Smooth muscle cell of the brain vasculature (primary cell): ENCODE measurements around the gene ANKRD42.

Experiments
- DNase-seq: peaks from one replicate; pipeline ENCODE4 v3.0.0-alpha.2; 2012; ENCODE audit warnings: low read depth, low spot score

The ANKRD42 gene

GRCh38 chr11:83193315-83194280 lies at the start of gene ANKRD42:
Gene ANKRD42, plus strand, starts transcription at chr11:83193712. Its CDS starts 959 bp downstream, at chr11:83194671.
- peak; percentile 76 for DNase-seq

GRCh38 chr11:83147895-83148294 lies 45.6 kb upstream of the ANKRD42 start:
- no peak for DNase-seq

- DNase-seq, result no peak
Measured at GRCh38 chr11:83150450-83150849, 43.1 kb upstream of the ANKRD42 start.

- no peak for DNase-seq
Measured at GRCh38 chr11:83151274-83151977, 42.1 kb upstream of the ANKRD42 start.

GRCh38 chr11:83152264-83152663 lies 41.2 kb upstream of the ANKRD42 start:
- DNase-seq, result no peak

GRCh38 chr11:83153764-83154163 lies 39.7 kb upstream of the ANKRD42 start:
- DNase-seq, result no peak

- no peak for DNase-seq
Measured at GRCh38 chr11:83156144-83156995, 37.1 kb upstream of the ANKRD42 start.

- peak; percentile 99 for DNase-seq
Measured at GRCh38 chr11:83156996-83157593, 36.4 kb upstream of the ANKRD42 start, which contains the start of gene PCF11. Gene PCF11, plus strand, starts transcription at chr11:83157131. Its CDS starts 309 bp downstream, at chr11:83157440.

- DNase-seq, result no peak
Measured at GRCh38 chr11:83157594-83158356, 35.7 kb upstream of the ANKRD42 start.

- DNase-seq, result no peak
Measured at GRCh38 chr11:83158357-83158786, 35.1 kb upstream of the ANKRD42 start.

- no peak for DNase-seq
Measured at GRCh38 chr11:83158965-83159901, 34.3 kb upstream of the ANKRD42 start.

- DNase-seq, result no peak
Measured at GRCh38 chr11:83159902-83160865, 33.3 kb upstream of the ANKRD42 start.

- no peak for DNase-seq
Measured at GRCh38 chr11:83161610-83162199, 31.8 kb upstream of the ANKRD42 start.

GRCh38 chr11:83162377-83162776 lies 31.1 kb upstream of the ANKRD42 start:
- no peak for DNase-seq

GRCh38 chr11:83166193-83166866 lies 27.2 kb upstream of the ANKRD42 start:
- no peak for DNase-seq

- no peak for DNase-seq
Measured at GRCh38 chr11:83168756-83169155, 24.8 kb upstream of the ANKRD42 start.

- no peak for DNase-seq
Measured at GRCh38 chr11:83170865-83171264, 22.6 kb upstream of the ANKRD42 start.
